HG03354 (cell line): Measurements from ENCODE around the gene AANAT.

ENCODE experiments used
- ATAC-seq: cut with Tn5 transposase; IDR thresholded peaks from one replicate; pipeline ENCODE4 v1.9.1; 2021; ENCODE audit warnings: mild to moderate bottlenecking; ENCODE audit not compliant: unreplicated experiment, poor library complexity, severe bottlenecking

Gene AANAT

DNA sequence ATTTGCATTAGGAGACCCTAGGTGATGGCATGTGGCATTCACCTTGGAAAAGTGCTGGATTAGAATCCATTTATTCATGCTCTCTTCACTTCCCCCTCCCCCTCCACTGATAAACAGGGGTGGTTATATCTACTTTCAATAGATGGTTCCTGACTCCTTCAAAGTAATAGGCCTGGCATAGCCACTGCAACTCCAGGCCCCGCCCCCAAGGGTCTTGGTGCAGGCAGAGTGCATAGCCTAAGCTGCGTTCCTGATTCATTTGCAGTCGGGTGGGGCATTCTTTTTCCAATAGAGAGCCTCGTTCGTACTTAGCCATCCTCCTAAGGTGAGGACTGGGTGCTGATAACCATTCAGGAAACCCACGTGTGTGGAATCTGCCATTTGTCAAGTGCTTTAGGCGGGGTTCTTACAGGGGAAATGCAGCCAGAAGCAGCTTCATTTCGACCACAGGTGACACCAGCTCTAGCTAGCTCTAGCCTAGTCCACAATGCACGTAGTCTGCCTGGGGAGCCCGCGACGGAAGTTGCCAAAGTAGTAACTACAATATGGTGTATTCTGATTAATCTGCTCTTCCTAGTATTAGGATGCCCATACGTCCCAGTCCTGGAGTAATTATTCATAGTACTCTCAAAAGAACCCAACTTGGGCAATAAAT is 25.6 kb upstream of the AANAT start:
- no peak for ATAC-seq

GRCh38 chr17:76442341-76443338 is 24.8 kb upstream of the AANAT start:
- no peak for ATAC-seq

DNA sequence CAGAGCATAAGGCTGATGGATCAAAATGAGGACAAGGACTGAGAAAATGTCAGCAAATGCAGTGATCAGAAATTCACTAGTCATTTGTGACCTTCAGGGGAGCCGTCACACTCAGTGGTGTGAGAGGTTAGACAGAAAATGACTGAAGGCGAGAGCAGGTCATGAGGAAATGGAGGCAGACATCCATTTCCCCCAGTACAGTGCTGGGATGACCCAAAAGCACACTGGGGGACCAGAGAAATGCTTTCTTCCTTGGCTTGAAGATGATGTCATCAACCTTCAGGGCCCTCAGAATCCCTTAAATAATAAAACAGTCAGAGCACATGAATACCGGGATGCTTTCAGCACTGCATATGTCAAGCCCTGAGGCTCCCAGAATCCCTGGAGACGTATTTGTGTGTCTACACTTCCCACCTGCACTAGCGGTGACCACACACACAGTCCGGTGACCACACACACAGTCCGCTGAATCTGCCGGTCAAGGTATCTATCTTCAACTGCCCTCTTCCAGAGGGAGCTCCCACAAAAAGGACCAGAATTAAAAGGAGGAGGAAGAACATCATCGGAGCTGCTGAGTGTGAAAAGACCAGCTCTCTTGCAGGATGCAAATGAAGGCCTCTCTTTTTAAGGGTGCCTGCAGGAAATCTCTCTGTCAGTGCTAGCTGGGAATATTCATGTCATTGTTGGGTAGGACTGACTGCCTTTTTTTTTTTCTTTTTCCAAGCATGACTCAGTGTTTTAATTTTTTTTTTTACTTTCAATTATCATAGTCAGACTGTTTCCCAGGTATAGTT is 22.7 kb upstream of the AANAT start:
- ATAC-seq = no peak

GRCh38 chr17:76445697-76446448 is 21.5 kb upstream of the AANAT start:
- no peak for ATAC-seq

DNA sequence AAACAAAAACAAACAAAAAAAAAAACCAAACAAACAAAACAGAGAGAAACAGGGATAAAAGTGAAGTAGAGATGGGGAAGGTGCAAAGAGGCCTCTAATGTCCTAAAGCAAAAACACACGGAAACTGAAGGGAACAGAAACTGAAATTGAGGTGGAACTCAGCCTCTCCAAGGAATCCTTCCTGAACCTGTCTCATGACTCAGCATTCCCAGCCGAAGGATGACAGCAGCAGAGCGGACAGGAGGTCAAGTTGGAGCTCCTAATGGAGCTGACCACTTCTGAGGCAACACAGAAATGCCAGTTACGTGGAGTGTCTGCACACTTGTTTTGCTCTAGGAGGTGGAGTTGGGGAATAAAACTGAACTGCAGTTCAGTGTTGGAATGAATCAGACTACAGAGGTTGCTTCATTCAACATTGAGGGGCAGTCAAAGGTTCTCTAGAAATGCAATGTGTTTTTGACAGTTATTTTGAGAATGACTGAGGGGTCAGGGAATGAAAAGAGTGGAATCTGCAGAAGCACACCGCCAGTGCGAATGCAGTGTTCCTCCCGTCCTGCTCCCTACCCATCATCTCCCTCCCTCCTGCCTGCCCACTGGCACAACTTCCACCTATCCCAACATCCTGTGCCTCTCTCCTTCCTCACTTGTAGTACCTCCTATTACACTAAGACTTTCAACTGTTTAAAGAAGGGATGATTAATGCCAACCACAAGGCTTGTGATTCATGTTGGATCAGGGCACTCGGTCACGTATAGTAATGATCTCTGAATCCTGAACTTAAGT is 20.8 kb upstream of the AANAT start:
- ATAC-seq = no peak

DNA sequence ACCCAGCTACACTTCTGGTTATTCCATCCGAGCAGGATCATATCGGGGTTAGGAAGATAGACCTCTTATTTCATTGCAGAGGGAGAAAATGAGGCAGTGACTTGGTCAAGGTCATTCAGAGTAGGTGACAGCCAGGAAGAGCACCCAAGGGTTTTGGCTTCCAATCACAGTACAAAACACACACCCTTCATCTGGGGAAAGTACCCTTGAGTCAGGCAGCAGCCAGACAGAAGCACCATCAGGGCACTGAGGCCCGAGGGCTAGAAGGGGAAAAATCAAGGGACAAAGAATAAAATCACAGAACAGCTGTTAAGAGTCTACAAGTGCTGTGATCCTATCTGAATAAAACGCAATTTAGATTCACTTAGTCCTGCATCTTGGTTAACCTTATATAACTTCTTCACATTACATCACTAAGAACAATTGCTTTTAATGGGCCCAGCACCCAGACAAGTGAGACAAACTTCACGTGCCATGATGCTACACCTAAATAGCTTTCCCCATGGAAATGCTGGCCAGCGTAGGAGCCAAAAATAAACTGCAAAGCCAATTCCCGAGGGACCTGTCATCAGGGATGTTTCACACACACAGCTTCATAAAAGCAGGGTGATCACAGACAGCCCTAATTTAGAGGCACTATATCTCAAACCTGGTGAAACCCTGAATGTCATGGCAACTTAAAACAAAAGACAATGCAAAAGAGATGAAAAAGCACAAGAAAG is 19.3 kb upstream of the AANAT start:
- no peak for ATAC-seq

DNA sequence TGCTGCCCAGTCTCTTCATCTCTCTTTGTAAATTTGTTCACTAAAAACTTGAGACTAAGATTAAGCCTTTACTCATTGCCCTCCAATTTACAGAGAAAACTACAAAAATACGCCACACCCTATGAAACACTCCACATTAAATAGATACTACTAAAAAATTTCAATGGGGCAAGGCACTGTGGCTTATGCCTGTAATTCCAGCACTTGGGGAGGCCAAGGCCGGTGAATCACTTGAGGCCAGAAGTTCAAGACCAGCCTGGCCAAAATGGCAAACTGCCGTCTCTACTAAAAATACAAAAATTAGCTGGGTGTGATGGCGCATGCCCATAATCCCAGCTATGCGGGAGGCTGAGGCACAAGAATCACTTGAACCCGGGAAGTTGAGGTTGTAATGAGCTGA is 18.3 kb upstream of the AANAT start:
- no peak for ATAC-seq

GRCh38 chr17:76451506-76451905 is 15.9 kb upstream of the AANAT start:
- no peak for ATAC-seq

DNA sequence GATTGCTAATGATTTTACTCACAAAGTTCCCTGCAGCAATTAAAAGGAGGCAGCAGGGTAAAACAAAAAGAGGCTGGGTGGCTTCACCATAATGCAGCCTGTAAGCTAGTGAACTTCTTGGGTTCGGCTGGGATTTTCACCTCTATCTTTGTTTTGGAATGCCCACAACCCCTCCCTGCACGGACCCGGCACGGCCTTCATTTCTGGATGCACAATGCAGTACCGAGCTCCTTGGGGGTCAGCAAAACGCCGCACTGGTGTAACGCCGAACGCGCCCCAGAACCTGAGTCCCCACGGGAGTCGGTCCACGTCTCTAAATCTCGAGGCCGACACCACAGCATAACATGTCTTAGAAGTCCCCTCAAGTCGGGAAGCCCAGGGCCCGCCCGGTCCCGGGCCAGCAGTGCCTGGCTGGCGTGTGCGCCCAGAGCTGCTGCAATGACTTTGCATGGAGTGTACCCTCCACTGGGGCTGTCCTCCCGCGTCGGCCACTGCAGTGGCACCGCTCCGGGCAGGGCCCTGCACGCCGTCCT is 15.2 kb upstream of the AANAT start:
- ATAC-seq = no peak

DNA sequence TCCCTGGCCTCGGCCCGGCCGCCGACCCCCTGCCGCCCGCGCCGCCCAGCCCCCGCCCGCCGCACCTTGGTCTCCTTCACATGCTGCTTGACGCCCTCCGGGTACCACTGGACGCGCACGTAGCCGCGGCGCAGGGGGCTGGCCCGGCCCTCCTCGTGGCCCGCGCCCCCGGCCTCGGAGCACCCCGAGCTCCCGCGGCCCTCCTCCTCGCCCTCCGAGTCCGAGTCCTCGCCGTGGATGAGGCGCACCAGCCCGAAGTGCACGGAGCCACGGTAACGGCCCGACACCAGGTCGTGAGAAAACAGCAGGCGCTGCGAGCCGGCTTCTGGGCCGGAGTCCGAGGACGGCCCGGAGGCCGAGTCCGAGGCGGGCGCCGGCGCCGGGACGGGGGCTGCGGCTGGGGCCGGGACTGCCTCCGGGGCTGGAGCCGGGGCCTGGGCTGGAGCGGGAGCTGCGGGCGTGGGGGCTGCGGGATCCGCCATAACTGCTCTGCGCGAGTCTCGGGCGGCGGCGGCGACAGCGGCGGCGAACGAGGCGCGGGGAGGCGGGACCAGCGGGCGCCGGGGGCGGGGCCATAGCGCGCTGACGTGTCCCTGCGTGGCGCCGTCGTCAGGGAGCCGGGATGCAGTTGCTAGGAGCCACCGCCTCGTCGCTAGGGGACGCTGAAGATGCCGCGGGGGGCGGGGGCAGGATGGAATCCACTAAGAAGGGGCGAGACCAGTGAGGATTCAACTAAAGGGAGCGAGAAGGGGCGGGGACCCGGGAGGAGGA is 14.6 kb upstream of the AANAT start, which contains the start of gene UBE2O:
UBE2O (minus strand) TSS at position 493 of the 771 bp plus-strand sequence; CDS start at position 482, 11 bp downstream.
- ATAC-seq = peak; percentile 96

GRCh38 chr17:76453431-76453743 is 14.0 kb upstream of the AANAT start:
- no peak for ATAC-seq

DNA sequence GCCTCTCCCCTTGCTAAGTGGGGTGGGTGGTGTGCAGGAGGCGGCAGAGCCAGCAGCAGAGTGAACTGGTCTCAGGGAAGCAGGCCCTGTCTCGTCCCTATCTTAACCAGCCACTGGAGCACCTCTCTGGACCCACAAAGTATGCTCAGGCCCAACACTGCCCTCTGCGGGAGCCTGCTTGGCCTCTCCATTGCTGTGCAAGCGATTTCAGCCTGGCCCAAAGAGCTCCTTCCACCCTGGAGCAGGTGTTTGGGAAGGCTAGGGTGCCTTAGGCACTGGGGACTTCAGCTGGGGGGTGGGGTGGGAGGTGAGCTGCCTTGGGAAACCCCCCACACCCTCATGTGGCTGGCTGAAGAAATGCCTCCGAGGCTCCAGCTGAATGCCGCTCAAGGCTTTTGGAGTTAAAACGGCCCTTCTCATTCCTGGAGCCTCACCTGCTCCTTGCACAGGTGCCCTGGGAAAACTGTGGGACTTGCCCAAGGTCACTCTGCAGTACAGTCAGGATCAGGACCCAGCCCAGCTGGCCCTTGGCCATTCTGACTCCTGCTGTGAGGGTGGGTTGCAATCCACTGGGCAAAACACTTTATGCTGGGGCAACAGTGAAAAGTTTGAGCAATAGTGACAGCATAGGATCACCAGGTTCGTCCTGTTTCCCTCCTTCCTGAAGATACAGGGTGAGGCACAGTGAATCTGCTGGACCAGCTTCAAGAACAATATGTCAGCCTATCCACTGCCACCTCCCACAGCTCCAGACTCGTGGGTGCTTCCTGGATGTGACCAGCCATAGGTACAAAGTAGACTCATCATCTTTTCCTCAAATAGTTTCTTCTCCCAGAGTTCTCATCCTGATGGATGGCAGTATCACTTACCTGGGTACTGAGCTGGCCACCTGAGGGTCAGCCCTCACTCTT is 8.6 kb upstream of the AANAT start:
- ATAC-seq = no peak

- ATAC-seq = no peak
Observed at GRCh38 chr17:76459674-76460073, 7.7 kb upstream of the AANAT start.

DNA sequence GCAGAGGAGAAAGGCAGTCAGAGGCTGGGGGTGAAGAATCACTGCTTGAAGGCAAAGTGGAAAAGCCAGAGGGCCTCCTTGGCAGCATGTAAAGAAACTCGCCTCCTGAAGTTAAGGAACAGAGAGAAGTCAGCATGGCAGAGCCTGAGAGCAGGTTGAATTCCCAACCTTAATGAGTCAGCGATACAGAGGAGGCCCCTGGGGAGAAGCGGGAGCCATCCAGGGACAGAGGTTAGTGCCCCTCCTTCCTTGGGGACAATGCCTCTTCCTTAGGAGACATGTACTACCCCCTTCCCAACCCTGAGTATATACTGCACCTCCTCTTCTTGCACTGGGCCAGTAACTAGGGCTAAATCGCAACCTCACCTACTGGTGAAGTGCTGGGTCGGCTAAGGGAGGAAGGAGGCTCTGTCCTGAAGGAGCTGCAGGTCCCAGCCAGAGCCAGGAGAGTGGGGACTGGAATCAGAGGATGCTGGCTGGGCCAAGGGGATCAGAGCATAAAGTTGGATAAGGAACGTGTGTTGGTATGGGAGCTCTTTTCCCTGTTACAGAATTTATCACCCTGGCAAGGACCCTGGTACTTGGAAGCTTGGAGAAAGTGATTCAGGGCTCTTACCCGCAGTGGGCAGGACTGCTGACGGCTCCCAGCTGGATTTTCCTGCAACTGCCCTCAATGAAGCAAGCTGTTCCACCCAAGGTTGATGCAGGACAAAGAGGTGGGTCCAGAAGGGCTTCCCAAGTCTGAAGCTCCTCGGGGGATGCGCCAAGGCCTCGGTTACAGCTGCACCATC is 5.4 kb upstream of the AANAT start:
- ATAC-seq = no peak

GRCh38 chr17:76462556-76463290 is 4.7 kb upstream of the AANAT start:
- no peak for ATAC-seq
